Forelimb muscle (tissue), 1 donor: ENCODE measurements around the gene PDCL2. TPM values are rescaled to one million over a fixed set of nuclear protein-coding genes. Genes with fewer than 3 reads are reported as not detected.

Source experiments
- DNase-seq: peaks from one replicate; pipeline ENCODE4 v3.0.0-alpha.2; 2013; ENCODE audit warnings: low read depth
- polyA plus RNA-seq: library from polyadenylated mRNA; unstranded; fragments of 120-200 nt; gene quantifications from one replicate; pipeline ENCODE4 v1.2.1, GENCODE V29; 2013; ENCODE audit not compliant: insufficient read length

Gene PDCL2
- polyA plus RNA-seq, 1 donor: not detected

DNA sequence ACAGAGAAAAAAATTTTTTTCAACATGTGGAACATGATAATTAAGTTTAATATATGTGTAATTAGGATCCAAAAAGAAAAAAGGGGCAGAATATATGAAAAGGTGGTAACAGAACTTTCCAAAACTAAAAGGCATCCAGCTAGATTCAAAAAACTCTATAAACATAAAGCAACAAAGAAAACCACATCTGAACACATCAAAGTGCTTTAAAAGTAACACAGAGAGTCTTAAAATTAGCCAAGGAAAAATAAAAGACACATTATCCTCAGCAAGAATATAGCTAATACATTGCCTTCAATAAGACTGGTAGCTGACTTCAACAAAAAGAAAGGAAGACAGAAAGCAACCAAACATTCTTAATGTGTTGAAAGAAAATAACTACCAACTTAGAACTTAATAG lies 53.5 kb downstream of the PDCL2 start:
- no peak for DNase-seq

DNA sequence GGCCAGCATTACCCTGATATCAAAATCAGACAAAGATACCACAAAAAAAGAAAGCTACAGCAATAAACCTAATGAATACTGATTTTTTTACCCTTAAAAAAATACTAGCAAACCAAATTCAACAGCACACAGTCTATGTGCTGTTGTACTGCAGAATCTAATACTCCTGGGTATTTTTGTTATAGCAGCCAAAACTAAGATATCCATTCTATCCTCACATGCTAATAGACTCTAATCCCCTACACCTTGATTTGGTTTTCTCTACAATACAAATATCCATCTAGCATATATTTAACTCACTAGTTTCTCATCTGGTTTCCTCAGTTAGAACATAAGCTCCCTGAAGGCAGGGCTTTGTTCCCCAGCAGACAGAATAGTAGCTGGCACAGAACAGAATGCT lies 57.7 kb downstream of the PDCL2 start:
- no peak for DNase-seq

DNA sequence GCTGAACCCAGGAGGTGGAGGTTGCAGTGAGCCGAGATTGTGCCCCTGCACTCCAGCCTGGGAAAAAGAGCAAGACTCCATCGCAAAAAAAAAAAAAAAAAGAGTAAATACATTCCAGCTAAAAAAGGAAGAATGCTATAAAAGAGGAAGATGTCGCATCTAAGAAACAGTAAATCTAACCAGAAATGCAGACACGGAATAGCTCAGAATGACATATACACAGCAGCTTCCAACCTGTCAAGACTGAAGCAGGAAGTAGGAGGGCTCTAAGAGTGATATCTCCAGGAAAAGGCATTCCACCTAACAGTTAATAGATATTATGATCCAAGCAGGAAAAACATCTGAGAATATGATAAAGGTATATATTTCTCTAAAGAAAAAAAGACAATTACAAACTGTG lies 61.4 kb downstream of the PDCL2 start:
- DNase-seq: no peak

DNA sequence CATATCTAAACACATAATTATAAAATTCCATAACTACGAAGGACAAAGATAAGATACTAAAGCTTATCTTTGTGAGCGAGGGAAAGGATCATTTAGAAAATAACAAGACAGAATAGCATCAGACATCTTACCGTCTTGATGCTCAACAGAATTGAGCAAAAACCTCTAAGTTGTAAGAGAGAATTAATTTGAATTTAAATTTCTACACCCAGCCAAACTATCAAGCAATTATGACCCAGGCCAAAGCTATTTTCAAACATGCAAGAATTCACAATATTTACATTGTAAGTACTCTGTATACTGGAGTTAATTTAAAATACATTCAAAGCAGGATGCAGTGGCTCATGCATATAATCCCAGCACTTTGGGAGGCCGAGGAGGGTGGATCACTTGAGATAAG lies 61.9 kb downstream of the PDCL2 start:
- no peak for DNase-seq

DNA sequence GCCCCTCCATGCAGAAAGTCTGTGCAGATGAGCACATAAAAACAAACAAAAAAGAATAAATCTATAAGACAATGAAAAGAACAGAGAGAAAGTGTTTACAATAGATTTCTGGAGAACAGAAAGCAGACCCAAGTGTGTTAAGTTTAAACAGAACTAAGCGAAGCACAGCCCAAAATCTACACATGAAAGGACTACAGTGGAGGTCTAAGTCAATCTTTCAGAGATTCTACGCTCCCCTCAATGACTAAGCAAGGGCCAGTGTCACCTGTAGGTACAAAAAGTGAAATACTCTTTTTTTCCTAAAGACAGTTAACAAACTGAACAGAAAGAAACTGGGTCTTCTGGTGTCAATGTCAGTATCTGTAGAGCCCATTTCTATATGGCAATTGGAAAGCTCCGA lies 63.6 kb downstream of the PDCL2 start:
- DNase-seq: no peak

DNA sequence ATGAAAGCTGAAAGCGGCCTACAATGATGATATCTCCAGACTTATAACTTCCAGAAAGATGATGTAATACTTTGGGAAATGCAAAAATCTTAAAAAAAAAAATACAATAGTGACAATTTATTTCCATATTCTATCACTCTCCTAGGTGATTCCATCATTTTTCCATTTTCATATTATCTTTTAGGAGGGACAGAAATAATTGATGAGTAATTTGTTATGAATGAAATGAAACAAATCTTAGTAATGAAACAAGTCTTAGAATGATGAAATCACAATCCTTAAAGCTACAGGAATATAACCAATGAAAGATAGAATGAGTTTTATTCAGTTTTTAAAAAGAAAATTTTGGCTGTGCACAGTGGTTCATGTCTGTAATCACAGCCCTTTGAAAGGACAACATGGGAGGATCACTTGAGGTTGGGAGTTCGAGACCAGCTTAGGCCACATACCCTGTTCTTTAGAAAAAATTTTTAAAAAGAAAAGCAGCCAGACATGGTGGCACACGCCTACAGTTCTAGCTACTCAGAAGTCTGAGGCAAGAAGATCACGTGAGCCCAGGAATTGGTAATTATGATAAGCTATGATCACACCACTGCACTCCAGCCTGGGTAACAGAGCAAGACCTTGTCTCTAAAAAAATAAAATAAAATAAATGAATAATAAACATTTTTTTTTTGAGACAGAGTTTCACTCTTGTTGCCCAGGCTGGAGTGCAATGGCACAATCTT lies 67.0 kb downstream of the PDCL2 start:
- no peak for DNase-seq

DNA sequence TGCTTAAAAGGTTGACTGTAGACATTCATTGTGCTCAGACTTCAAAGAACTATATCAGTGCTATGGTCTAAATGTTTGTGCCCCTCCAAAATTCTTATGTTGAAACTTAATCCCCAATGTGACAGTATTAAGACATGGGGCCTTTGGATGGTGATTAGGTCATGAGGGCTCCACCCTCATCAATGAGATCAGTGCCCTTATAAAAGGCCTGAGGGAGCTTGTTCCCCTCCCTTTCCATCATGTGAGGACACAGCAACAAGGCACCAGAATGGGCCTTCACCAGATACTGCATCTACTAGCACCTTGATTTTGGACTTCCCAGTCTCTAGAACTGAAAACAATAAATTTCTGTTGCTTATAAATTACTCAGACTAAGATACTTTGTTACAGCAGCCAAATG lies 73.6 kb downstream of the PDCL2 start:
- no peak for DNase-seq

DNA sequence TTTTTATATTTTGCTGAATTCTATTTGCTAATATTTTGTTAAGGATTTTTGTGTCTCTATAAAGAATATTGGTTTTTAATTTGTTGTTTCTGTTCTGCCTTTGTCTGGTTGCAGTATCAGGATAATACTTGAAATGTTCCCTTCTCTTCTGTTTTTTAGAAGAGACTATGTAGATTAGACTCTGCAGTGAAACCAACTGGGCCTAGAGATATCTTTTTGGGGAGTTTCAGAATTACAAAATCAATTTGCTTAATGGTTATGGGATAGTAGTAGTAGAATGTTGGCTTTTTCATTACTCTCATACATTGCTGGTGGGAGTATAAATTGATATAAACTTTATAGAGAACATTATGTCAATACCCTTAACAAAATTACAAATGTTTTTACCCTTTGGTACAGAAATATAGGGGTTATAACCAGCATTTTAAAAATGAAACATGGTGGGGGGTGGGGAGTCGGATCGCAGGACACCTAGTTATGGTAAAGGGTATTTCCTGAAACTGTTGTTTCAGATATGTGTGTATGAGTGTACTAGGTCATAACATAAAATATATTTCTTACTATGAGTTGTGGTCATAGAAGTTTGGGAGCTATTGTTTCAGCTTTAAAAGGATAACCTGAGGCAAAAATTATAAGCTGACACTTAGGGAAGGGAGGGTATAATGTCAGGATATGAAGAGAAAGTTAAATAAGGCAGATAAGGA lies 74.4 kb downstream of the PDCL2 start:
- no peak for DNase-seq

DNA sequence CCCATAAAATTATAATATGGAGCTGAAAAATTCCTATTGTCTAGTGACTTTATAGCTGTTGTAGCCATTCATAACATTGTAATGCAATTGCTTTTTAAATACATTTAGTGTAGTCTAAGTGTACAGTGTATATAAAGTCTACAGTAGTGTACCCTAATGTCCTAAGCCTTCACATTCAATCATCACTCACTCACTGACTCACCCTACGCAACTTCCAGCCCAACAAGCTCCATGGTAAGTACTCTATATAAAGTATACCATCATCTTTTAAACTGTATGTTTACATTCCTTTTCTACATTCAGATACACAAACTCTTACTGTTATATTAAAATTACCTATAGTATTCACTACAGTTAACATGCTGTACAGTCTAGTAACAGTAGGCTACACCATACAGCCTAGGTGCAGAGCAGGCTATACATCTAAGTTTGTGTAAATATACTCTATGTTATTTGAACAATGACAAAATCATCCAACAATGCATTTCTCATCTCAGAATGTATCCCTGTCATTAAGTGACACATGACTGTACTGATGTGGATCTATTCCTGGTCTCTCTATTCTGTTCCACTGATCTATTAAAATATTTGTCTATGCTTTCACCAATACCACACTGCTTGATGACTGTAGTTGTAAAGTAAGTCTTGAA lies 79.0 kb downstream of the PDCL2 start:
- DNase-seq: no peak

DNA sequence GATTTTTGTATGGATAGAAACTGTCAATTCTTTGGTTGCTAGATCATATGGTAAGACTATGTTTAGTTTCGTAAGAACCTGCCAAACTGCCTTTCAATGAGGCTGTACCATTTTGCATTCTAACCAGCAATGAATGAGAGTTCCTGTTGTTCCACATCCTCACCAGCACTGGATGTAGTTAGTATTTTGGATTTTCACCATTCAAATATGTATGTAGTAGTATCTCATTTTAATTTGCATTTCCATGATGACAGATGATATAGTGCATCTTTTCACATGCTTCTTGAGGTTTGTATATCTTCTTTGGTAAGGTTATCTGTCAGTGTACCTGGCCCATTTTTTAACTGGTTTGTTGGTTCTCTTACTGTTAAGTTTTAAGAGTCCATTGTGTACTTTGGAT lies 80.0 kb downstream of the PDCL2 start:
- no peak for DNase-seq

DNA sequence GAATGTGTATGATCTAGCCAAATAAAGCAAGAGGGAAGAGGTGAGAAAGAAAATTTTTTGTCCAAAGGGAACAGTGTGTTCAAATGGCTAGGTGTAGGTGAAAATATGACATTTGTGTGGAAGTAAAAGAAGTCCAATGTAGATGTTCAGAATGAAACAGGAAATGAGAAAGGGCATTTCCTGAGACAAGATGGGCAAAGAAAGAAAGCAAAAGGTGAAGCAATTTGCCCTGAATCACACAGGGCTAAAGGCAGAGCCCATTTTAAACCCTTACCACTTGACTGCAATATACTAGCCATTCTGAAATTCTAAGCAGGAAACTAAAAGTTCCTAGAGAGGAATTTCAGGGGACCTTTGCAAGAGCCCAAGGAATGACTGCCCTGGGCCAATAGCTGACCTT lies 81.4 kb downstream of the PDCL2 start:
- no peak for DNase-seq

DNA sequence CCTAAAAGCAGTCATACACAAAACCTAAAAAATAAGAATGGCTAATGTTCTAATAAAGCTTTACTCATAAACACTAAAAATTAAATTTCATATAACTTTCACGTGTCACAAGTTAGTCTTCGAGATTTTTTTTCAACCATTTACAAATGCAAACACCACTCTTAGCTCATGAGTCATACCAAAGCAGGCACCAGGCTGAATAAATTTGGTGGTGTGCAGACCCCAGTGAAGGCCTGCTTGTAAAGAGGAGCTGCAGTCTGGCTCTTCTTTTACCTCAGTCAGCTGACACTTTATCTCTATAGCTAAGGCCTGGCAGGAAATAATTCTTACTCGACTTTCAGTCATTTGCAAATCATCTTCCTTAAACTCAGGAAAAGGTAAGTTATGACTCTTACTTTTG lies 82.8 kb downstream of the PDCL2 start:
- DNase-seq: no peak

DNA sequence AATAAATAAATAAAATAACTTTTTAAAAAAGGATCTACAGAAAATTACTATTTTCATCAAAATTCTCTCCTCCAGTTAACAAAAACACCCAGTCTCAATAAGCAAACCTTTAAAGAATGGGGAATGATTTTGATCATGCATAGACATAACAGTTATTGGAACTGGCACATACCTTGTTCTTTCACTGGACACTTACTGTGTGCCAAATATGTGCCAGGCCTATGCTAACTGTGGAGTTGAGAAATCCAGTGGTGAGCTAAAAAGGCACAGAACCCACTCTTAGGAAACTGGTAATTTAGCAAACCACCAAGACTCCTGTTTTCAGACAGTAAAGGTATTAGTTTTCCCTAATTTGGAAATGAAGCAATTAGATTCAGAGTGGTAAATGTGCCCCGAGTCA lies 84.4 kb downstream of the PDCL2 start:
- DNase-seq: no peak

Other genes starting within 250 kb of the PDCL2 start
- 11.3 TPM for gene SRD5A3, start 246.0 kb downstream of the PDCL2 start, polyA plus RNA-seq
- 40.0 TPM for gene TMEM165, start 196.3 kb downstream of the PDCL2 start, polyA plus RNA-seq
- gene CLOCK, start 45.3 kb downstream of the PDCL2 start, polyA plus RNA-seq: 17.6 TPM
- 1.7 TPM for gene NMU, start 44.1 kb upstream of the PDCL2 start, polyA plus RNA-seq
- gene EXOC1L, start 227.5 kb upstream of the PDCL2 start, polyA plus RNA-seq: not detected